ENCODE data around the gene ERVFRD-1.

DNA sequence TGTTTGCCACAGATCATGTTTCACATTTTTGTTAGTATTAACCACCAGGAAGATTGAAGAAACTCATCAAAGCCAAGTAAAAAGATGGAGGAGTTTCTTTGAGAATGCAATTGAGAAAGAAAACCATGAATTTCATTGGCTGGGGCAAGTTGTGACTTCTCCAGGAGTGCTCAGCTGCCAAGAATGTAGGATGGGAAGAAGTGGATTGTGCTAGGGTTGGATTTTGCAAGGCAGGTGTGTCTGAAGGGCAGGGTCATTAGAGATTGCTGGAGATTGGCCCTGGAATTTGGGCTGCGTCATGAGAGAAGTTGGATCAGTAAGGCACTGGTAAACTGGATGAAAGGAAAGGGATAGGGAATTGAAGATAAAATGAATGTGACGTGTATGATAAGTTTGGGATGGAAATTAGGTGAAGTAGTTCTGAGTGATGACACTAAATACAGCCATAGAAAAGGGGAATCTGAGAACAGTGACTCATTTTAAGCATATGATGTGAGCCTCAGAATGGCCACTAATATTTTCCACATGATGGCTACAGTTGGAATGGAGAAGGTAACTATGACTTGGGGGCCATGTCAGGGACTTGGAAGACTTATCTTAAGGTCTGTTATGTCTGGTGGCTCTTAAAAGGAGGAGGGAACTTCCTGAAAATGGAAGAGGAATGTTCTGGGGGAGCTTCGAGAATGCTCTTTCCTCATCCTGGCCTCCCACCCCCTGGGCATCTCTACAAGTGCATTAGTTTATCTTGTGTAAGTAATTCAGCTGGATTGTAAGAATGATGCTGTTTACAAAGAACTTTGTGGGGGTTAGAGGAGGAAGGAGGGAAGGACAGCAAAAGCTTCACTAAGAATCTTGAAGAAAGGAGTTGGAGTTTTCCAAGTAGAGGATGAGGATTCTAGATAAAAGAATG lies 27.8 kb upstream of the ERVFRD-1 start:
- TF ChIP-seq, protein P1, sequence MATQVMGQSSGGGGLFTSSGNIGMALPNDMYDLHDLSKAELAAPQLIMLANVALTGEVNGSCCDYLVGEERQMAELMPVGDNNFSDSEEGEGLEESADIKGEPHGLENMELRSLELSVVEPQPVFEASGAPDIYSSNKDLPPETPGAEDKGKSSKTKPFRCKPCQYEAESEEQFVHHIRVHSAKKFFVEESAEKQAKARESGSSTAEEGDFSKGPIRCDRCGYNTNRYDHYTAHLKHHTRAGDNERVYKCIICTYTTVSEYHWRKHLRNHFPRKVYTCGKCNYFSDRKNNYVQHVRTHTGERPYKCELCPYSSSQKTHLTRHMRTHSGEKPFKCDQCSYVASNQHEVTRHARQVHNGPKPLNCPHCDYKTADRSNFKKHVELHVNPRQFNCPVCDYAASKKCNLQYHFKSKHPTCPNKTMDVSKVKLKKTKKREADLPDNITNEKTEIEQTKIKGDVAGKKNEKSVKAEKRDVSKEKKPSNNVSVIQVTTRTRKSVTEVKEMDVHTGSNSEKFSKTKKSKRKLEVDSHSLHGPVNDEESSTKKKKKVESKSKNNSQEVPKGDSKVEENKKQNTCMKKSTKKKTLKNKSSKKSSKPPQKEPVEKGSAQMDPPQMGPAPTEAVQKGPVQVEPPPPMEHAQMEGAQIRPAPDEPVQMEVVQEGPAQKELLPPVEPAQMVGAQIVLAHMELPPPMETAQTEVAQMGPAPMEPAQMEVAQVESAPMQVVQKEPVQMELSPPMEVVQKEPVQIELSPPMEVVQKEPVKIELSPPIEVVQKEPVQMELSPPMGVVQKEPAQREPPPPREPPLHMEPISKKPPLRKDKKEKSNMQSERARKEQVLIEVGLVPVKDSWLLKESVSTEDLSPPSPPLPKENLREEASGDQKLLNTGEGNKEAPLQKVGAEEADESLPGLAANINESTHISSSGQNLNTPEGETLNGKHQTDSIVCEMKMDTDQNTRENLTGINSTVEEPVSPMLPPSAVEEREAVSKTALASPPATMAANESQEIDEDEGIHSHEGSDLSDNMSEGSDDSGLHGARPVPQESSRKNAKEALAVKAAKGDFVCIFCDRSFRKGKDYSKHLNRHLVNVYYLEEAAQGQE (IDR thresholded peaks at IDR 0.05): no peak
- TF ChIP-seq, protein P2, sequence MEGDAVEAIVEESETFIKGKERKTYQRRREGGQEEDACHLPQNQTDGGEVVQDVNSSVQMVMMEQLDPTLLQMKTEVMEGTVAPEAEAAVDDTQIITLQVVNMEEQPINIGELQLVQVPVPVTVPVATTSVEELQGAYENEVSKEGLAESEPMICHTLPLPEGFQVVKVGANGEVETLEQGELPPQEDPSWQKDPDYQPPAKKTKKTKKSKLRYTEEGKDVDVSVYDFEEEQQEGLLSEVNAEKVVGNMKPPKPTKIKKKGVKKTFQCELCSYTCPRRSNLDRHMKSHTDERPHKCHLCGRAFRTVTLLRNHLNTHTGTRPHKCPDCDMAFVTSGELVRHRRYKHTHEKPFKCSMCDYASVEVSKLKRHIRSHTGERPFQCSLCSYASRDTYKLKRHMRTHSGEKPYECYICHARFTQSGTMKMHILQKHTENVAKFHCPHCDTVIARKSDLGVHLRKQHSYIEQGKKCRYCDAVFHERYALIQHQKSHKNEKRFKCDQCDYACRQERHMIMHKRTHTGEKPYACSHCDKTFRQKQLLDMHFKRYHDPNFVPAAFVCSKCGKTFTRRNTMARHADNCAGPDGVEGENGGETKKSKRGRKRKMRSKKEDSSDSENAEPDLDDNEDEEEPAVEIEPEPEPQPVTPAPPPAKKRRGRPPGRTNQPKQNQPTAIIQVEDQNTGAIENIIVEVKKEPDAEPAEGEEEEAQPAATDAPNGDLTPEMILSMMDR (IDR thresholded peaks at IDR 0.05): no peak

Measured in A549 (cell line).